Measurements from ENCODE around the gene NYNRIN. TPM values are rescaled to one million over a fixed set of nuclear protein-coding genes. Genes with fewer than 3 reads are reported as not detected.

NYNRIN gene
- total RNA-seq, 4 donors from 2014 or later, result 4.7 to 14.7 (median 11.8) TPM

DNA sequence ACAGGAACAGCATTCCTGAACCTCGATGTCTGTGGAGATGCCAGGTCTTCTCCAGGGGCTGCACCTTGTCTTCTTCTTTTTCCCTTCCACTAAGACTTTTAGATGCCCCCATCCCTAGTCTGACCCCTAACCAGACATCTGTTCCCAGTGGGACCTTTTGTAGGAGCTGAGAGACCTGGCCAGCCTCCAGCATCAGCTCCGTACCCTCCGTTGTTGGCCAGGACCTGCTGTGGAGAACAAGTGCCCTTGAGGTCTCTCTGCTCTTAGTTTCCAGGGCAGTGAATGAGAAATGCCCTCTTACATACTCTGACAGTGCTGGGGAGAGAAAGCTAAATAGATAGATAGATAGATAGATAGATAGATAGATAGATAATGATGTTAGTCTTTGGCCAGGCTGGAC is 60.5 kb downstream of the NYNRIN start:
- no peaks in the 10 kb centered on the region for H3K36me3 ChIP-seq
- 70 to 79% methylated on average over 3 of the region's 3 CpGs for WGBS, 2 donors
- no peaks in the 10 kb centered on the region for H3K9me3 ChIP-seq
- no peak overlapping the region for H3K27ac ChIP-seq
- no peak for DNase-seq
- no peak for TF ChIP-seq CTCF (IDR thresholded peaks at IDR 0.05)
- TF ChIP-seq POLR2A (IDR thresholded peaks at IDR 0.05), result no peak
- H3K4me3 ChIP-seq, result no peak overlapping the region
- H3K4me1 ChIP-seq, result no peaks in the 10 kb centered on the region
- H3K27me3 ChIP-seq, result no peaks in the 10 kb centered on the region
- intact Hi-C loops (cut with DNase I), result no loop called here

DNA sequence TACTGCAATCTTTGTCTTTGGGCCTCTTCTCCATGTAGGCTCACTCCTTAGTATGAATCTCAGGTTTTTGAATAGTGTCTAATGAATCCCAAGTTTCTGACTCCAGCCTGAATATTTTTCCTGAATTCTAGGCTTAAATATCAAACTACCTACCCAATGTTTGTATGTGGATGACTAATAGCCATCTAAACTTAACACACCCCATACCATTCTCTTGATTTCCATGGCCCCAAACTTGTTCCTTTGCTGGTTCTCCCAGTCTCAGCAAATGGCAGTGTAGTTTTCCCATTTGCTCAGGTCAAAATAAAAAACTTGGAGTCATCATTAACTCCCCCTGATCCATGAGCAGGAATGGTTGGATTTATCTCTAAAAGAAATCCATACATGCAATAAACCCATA is 62.5 kb downstream of the NYNRIN start:
- Histone ChIP-seq H3K27ac (no peak overlapping the region), H3K9me3 (no peaks in the 10 kb centered on the region), H3K27me3 (no peaks in the 10 kb centered on the region), H3K36me3 (no peaks in the 10 kb centered on the region), H3K4me1 (no peaks in the 10 kb centered on the region), H3K4me3 (no peak overlapping the region)
- no peak for DNase-seq
- intact Hi-C loops (cut with DNase I), result no loop called here
- TF ChIP-seq CTCF (IDR thresholded peaks at IDR 0.05) (no peak), POLR2A (IDR thresholded peaks at IDR 0.05) (no peak)

GRCh38 chr14:24463017-24463883 is 64.4 kb downstream of the NYNRIN start:
- intact Hi-C loops (cut with DNase I), result no loop called here

GRCh38 chr14:24463884-24464785 is 65.3 kb downstream of the NYNRIN start:
- H3K4me1 ChIP-seq, result no peaks in the 10 kb centered on the region
- intact Hi-C loops (cut with DNase I), result no loop called here
- no peaks in the 10 kb centered on the region for H3K9me3 ChIP-seq
- no peaks in the 10 kb centered on the region for H3K27me3 ChIP-seq
- H3K36me3 ChIP-seq, result no peaks in the 10 kb centered on the region
- no peak for DNase-seq
- H3K4me3 ChIP-seq, result no peak overlapping the region
- no peak for TF ChIP-seq CTCF (IDR thresholded peaks at IDR 0.05)
- no peak for TF ChIP-seq POLR2A (IDR thresholded peaks at IDR 0.05)
- no peak overlapping the region for H3K27ac ChIP-seq
- 67 to 78% methylated on average over 4 of the region's 4 CpGs for WGBS, 2 donors

More at GRCh38 chr14:24463017-24463883, 64.4 kb downstream of the NYNRIN start:
- DNase-seq, result no peak
- H3K4me1 ChIP-seq, result no peaks in the 10 kb centered on the region
- H3K4me3 ChIP-seq, result no peak overlapping the region
- no peaks in the 10 kb centered on the region for H3K27me3 ChIP-seq
- H3K9me3 ChIP-seq, result no peaks in the 10 kb centered on the region
- WGBS, 2 donors, result 55 to 68% methylated on average over 4 to 5 of the region's 5 CpGs
- no peak overlapping the region for H3K27ac ChIP-seq
- no peak for TF ChIP-seq POLR2A (IDR thresholded peaks at IDR 0.05)
- no peaks in the 10 kb centered on the region for H3K36me3 ChIP-seq

DNA sequence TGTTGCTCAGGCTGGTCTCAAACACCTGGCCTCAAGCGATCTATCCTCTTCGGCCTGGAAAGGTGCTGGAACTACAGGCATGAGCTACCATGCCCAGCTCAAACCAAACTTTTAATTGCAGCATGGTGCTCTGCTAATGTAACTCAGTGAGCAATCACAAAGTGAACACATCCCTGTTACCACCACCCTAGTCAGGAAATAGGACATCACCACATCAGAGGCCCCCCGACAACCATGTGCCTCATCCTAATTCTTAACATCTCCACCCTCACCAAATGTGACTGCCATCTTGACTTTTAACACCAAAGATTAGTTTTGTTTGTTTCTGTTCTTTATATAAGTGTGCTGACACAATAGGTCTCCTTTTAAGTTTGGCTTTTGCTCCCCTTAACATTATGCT is 66.6 kb downstream of the NYNRIN start:
- intact Hi-C loops (cut with DNase I), result no loop called here
- 94 to 98% methylated on average over 3 of the region's 3 CpGs for WGBS, 2 donors
- H3K27me3 ChIP-seq, result no peaks in the 10 kb centered on the region
- no peak for DNase-seq
- H3K27ac ChIP-seq, result no peak overlapping the region
- H3K4me1 ChIP-seq, result no peaks in the 10 kb centered on the region
- H3K36me3 ChIP-seq, result no peaks in the 10 kb centered on the region
- TF ChIP-seq CTCF (IDR thresholded peaks at IDR 0.05), result no peak
- no peak for TF ChIP-seq POLR2A (IDR thresholded peaks at IDR 0.05)
- H3K4me3 ChIP-seq, result no peak overlapping the region
- no peaks in the 10 kb centered on the region for H3K9me3 ChIP-seq
